SK-N-SH (cell line): Measurements from ENCODE around the gene GGPS1. TPM values are rescaled to one million over a fixed set of nuclear protein-coding genes. Genes with fewer than 3 reads are reported as not detected.

Experiments
- CTCF ChIA-PET: fragments of 300-600, 350-600 bp; formaldehyde crosslinking; extraction: SDS; loops from one replicate; lab custom pipeline; 2021; lab: Yijun Ruan, JAX
- POLR2A ChIA-PET: fragments of 350-600 bp; sonication (Branson Sonifier 250); formaldehyde crosslinking; extraction: SDS; loops from one replicate; lab custom pipeline; 2020; ENCODE audit warnings: antibody characterized with exemption, inconsistent platforms; lab: Yijun Ruan, JAX
- DNase-seq: peaks from one replicate; pipeline ENCODE4 v3.0.0; 2012
- H2AFZ ChIP-seq: fragments of 200-600 bp; sonication (generic); 2 replicates; pipeline ENCODE4 v1.8.1; 2016; ENCODE audit warnings: antibody characterized with exemption, mild to moderate bottlenecking, low read depth
- H3F3A ChIP-seq: fragments of 200-600 bp; sonication (generic); replicated peaks from 2 replicates; pipeline ENCODE3; 2016; ENCODE audit warnings: antibody characterized with exemption, mild to moderate bottlenecking; ENCODE audit not compliant: insufficient read depth
- H3K27ac ChIP-seq, 2 experiments: fragments of 200-500 bp in 1 of 2; fragments of 200-600 bp in 1 of 2; sonication (Bioruptor generic) in 1 of 2; sonication (generic), shearing (Covaris generic) in 1 of 2; 2 replicates each; pipeline versions ENCODE4 v1.5.1 to v1.6.1; 2014 to 2016; ENCODE audit warnings: low read depth in 2 of 2, inconsistent platforms in 1 of 2, low read length in 1 of 2, mild to moderate bottlenecking in 1 of 2, mixed read lengths in 1 of 2
- H3K27me3 ChIP-seq: fragments of 200-600 bp; sonication (generic), shearing (Covaris generic); 2 replicates; pipeline ENCODE4 v1.6.1; 2016; ENCODE audit warnings: mixed run types; ENCODE audit not compliant: insufficient read depth
- H3K36me3 ChIP-seq, 2 experiments: fragments of 200-500 bp in 1 of 2; fragments of 200-600 bp in 1 of 2; sonication (Bioruptor generic) in 1 of 2; sonication (generic) in 1 of 2; replicated peaks in 1 of 2; 2 replicates each; pipeline versions ENCODE3 to v1.5.1; 2014 to 2016; ENCODE audit warnings: low read length in 1 of 2, mild to moderate bottlenecking in 1 of 2; ENCODE audit not compliant: insufficient read depth in 2 of 2, control insufficient read depth in 1 of 2
- H3K4me1 ChIP-seq, 2 experiments: fragments of 200-500 bp in 1 of 2; fragments of 200-600 bp in 1 of 2; sonication (Bioruptor generic) in 1 of 2; sonication (generic), shearing (Covaris generic) in 1 of 2; 2 replicates each; pipeline versions ENCODE4 v1.5.1 to v1.6.1; 2014 to 2016; ENCODE audit warnings: low read depth in 1 of 2, low read length in 1 of 2, mixed run types in 1 of 2; ENCODE audit not compliant: insufficient read depth in 2 of 2, control insufficient read depth in 1 of 2
- H3K4me2 ChIP-seq: fragments of 200-600 bp; sonication (generic), shearing (Covaris generic); 2 replicates; pipeline ENCODE4 v1.6.1; 2017; ENCODE audit warnings: mixed run types
- H3K4me3 ChIP-seq, 2 experiments: fragments of 200-500 bp in 1 of 2; fragments of 200-600 bp in 1 of 2; sonication (Bioruptor generic) in 1 of 2; sonication (generic), shearing (Covaris generic) in 1 of 2; 2 replicates each; pipeline versions ENCODE4 v1.5.1 to v1.8.1; 2014 to 2016; ENCODE audit warnings: low read depth in 2 of 2, inconsistent platforms in 1 of 2, low read length in 1 of 2, mild to moderate bottlenecking in 1 of 2, mixed read lengths in 1 of 2, moderate library complexity in 1 of 2
- H3K79me2 ChIP-seq: fragments of 200-600 bp; sonication (generic); 2 replicates; pipeline ENCODE4 v1.8.1; 2017; ENCODE audit warnings: mild to moderate bottlenecking; ENCODE audit not compliant: insufficient read depth
- H3K9ac ChIP-seq: fragments of 200-600 bp; sonication (generic); 2 replicates; pipeline ENCODE4 v1.6.1; 2017; ENCODE audit warnings: mixed run types
- H3K9me2 ChIP-seq: fragments of 200-600 bp; sonication (generic); 2 replicates; pipeline ENCODE4 v1.6.1; 2017; ENCODE audit warnings: mixed run types
- H3K9me3 ChIP-seq: fragments of 200-600 bp; sonication (generic); 2 replicates; pipeline ENCODE4 v1.6.1; 2017; ENCODE audit warnings: mixed run types, mild to moderate bottlenecking, moderate library complexity
- H4K20me1 ChIP-seq: fragments of 200-600 bp; sonication (generic); 2 replicates; pipeline ENCODE4 v1.6.1; 2017; ENCODE audit warnings: mild to moderate bottlenecking, mixed run types; ENCODE audit not compliant: insufficient read depth
- FOSL2 ChIP-seq: IDR thresholded peaks from 2 replicates; pipeline ENCODE4 v1.4.0; 2012; ENCODE audit warnings: low read depth, mild to moderate bottlenecking, moderate library complexity, borderline replicate concordance
- FOXM1 ChIP-seq: IDR thresholded peaks from 2 replicates; pipeline ENCODE4 v1.4.0; 2012; ENCODE audit warnings: low read depth, mild to moderate bottlenecking
- GABPA ChIP-seq: IDR thresholded peaks from 2 replicates; pipeline ENCODE4 v1.4.0; 2012; ENCODE audit warnings: low read depth, mild to moderate bottlenecking
- GATA2 ChIP-seq: sonication (generic); formaldehyde crosslinking; IDR thresholded peaks from 2 replicates; pipeline ENCODE4 v1.5.0; 2020; ENCODE audit warnings: mild to moderate bottlenecking, missing genetic modification reagents
- IRF3 ChIP-seq: fragments of 150-350 bp; IDR thresholded peaks from 2 replicates; pipeline ENCODE4 v1.6.1; 2016; ENCODE audit warnings: mild to moderate bottlenecking, low read depth, low read length
- NFIC ChIP-seq: IDR thresholded peaks from 2 replicates; pipeline ENCODE4 v1.4.0; 2012; ENCODE audit warnings: borderline replicate concordance
- RAD21 ChIP-seq: IDR thresholded peaks from 2 replicates; pipeline ENCODE4 v1.6.1; 2012; ENCODE audit warnings: mild to moderate bottlenecking, low read length
- TAF1 ChIP-seq: IDR thresholded peaks from 2 replicates; pipeline ENCODE4 v1.6.1; 2012; ENCODE audit warnings: low read depth, mild to moderate bottlenecking, low read length, moderate library complexity, borderline replicate concordance
- WGBS: methylation state at CpG from one replicate; pipeline ENCODE4 v1.1.6; 2017; ENCODE audit warnings: low lambda C conversion rate; 5-methylcytosine and 5-hydroxymethylcytosine counted together
- polyA plus RNA-seq, 3 experiments: library from polyadenylated mRNA; depleted of rRNA; stranded (reverse); fragments of >200 nt; gene quantifications; 2 replicates each; pipeline ENCODE4 v1.2.3, GENCODE V29; 2012
- TF ChIP-seq, protein P1 (sequence below): fragments of 150-350 bp; IDR thresholded peaks from 2 replicates; pipeline ENCODE4 v1.6.1; 2017; ENCODE audit warnings: antibody characterized with exemption, low read length, low read depth, borderline replicate concordance
- TF ChIP-seq, protein P2 (sequence below): IDR thresholded peaks from 2 replicates; pipeline ENCODE4 v1.4.0; 2012; ENCODE audit warnings: low read depth, borderline replicate concordance
- TF ChIP-seq, protein P3 (sequence below): IDR thresholded peaks from 2 replicates; pipeline ENCODE4 v1.6.1; 2012; ENCODE audit warnings: mild to moderate bottlenecking, low read depth, low read length, moderate library complexity
- TF ChIP-seq, protein P4 (sequence below): IDR thresholded peaks from 2 replicates; pipeline ENCODE4; 2012

The GGPS1 gene
- polyA plus RNA-seq, 1 of the 3 experiments (the other 2 are of a cell fraction), result 15.7 TPM

DNA sequence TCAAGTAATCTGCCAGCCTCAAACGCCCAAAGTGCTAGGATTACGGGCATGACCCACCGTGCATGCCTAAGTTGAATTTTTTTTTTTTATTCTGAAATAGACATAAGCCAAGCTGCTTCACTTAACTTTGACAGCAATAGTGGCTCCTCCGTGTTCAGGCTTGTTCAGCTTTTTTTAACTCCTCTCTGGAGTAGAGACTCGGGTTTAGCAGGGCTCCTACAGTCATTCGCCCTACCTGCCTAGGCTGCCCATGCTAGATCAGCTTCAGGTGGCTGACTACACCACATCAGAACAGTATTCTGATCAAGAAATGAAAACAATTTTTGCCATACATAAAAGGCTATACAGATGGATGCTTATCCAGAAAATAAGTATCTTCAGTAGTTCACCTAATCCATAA lies 15.1 kb upstream of the GGPS1 start:
- WGBS, result 90% methylated on average over 6 of the region's 6 CpGs
- CTCF ChIA-PET, result interaction anchor here (2.1 kb wide), 1 partner anchor 11 kb away, joined by 4 read pairs; no protein-coding TSS in a partner anchor
- Histone ChIP-seq H3K9me3 (no peaks in the 10 kb centered on the region), H3F3A (peaks cover 14% of the 10 kb centered on the region), H2AFZ (no peak overlapping the region), H3K36me3 (peaks cover 0 to 8% of the 10 kb centered on the region in 2 experiments), H4K20me1 (peaks cover 82% of the 10 kb centered on the region), H3K9me2 (no peaks in the 10 kb centered on the region), H3K4me2 (no peak overlapping the region), H3K27me3 (no peaks in the 10 kb centered on the region), H3K9ac (no peak overlapping the region), H3K4me3 (no peak overlapping the region), H3K79me2 (peaks cover 96% of the 10 kb centered on the region), H3K27ac (no peak overlapping the region), H3K4me1 (no peaks in the 10 kb centered on the region; a peak in 2 of 4 replicates)
- no peak for DNase-seq
- POLR2A ChIA-PET, result no interaction called here
- no peak for TF ChIP-seq FOSL2
- TF ChIP-seq RAD21, result no peak
- TF ChIP-seq, protein P1, sequence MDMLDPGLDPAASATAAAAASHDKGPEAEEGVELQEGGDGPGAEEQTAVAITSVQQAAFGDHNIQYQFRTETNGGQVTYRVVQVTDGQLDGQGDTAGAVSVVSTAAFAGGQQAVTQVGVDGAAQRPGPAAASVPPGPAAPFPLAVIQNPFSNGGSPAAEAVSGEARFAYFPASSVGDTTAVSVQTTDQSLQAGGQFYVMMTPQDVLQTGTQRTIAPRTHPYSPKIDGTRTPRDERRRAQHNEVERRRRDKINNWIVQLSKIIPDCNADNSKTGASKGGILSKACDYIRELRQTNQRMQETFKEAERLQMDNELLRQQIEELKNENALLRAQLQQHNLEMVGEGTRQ, result no peak
- TF ChIP-seq NFIC, result no peak
- TF ChIP-seq, protein P2, sequence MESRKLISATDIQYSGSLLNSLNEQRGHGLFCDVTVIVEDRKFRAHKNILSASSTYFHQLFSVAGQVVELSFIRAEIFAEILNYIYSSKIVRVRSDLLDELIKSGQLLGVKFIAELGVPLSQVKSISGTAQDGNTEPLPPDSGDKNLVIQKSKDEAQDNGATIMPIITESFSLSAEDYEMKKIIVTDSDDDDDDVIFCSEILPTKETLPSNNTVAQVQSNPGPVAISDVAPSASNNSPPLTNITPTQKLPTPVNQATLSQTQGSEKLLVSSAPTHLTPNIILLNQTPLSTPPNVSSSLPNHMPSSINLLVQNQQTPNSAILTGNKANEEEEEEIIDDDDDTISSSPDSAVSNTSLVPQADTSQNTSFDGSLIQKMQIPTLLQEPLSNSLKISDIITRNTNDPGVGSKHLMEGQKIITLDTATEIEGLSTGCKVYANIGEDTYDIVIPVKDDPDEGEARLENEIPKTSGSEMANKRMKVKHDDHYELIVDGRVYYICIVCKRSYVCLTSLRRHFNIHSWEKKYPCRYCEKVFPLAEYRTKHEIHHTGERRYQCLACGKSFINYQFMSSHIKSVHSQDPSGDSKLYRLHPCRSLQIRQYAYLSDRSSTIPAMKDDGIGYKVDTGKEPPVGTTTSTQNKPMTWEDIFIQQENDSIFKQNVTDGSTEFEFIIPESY, result no peak
- no peak for TF ChIP-seq GABPA
- TF ChIP-seq, protein P3, sequence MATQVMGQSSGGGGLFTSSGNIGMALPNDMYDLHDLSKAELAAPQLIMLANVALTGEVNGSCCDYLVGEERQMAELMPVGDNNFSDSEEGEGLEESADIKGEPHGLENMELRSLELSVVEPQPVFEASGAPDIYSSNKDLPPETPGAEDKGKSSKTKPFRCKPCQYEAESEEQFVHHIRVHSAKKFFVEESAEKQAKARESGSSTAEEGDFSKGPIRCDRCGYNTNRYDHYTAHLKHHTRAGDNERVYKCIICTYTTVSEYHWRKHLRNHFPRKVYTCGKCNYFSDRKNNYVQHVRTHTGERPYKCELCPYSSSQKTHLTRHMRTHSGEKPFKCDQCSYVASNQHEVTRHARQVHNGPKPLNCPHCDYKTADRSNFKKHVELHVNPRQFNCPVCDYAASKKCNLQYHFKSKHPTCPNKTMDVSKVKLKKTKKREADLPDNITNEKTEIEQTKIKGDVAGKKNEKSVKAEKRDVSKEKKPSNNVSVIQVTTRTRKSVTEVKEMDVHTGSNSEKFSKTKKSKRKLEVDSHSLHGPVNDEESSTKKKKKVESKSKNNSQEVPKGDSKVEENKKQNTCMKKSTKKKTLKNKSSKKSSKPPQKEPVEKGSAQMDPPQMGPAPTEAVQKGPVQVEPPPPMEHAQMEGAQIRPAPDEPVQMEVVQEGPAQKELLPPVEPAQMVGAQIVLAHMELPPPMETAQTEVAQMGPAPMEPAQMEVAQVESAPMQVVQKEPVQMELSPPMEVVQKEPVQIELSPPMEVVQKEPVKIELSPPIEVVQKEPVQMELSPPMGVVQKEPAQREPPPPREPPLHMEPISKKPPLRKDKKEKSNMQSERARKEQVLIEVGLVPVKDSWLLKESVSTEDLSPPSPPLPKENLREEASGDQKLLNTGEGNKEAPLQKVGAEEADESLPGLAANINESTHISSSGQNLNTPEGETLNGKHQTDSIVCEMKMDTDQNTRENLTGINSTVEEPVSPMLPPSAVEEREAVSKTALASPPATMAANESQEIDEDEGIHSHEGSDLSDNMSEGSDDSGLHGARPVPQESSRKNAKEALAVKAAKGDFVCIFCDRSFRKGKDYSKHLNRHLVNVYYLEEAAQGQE, result no peak
- no peak for TF ChIP-seq IRF3
- TF ChIP-seq, protein P4, sequence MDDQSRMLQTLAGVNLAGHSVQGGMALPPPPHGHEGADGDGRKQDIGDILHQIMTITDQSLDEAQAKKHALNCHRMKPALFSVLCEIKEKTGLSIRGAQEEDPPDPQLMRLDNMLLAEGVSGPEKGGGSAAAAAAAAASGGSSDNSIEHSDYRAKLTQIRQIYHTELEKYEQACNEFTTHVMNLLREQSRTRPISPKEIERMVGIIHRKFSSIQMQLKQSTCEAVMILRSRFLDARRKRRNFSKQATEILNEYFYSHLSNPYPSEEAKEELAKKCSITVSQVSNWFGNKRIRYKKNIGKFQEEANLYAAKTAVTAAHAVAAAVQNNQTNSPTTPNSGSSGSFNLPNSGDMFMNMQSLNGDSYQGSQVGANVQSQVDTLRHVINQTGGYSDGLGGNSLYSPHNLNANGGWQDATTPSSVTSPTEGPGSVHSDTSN, result no peak
- no peak for TF ChIP-seq TAF1
- no peak for TF ChIP-seq FOXM1
- TF ChIP-seq GATA2, result no peak
- TF ChIP-seq, all 33 proteins: peak for 0
